ENCODE results near the gene ZNF292.
"Not testable (repeated sequence)": the region's sequence is repeated elsewhere in the genome, so short reads cannot be mapped to it uniquely, and the experiment has no call there.

The ZNF292 gene

GRCh38 chr6:87210979-87211378, 55.6 kb downstream of the ZNF292 start:
- Mint-ChIP-seq H3K4me3 (no peak overlapping the region), H3K4me1 (peaks cover 32 to 66% of the 10 kb centered on the region in 2 donors), H3K27me3 (no peaks in the 10 kb centered on the region), H3K36me3 (peaks cover 12 to 33% of the 10 kb centered on the region in 2 donors), H3K27ac (no peak overlapping the region), H3K9me3 (no peaks in the 10 kb centered on the region)
- peak; percentile 99 for ATAC-seq (replicated peaks)
- peak; percentile 34 for DNase-seq

- Mint-ChIP-seq H3K4me1 (peaks cover 32 to 56% of the 10 kb centered on the region in 2 donors), H3K27me3 (no peaks in the 10 kb centered on the region), H3K27ac (peak overlapping the region; percentile 14), H3K9me3 (no peaks in the 10 kb centered on the region), H3K4me3 (no peak overlapping the region), H3K36me3 (peaks cover 6 to 26% of the 10 kb centered on the region in 2 donors)
- no peak for DNase-seq
- ATAC-seq (replicated peaks): no peak
These were observed 57.2 kb downstream of the ZNF292 start for GRCh38 chr6:87212596-87212995.

DNA sequence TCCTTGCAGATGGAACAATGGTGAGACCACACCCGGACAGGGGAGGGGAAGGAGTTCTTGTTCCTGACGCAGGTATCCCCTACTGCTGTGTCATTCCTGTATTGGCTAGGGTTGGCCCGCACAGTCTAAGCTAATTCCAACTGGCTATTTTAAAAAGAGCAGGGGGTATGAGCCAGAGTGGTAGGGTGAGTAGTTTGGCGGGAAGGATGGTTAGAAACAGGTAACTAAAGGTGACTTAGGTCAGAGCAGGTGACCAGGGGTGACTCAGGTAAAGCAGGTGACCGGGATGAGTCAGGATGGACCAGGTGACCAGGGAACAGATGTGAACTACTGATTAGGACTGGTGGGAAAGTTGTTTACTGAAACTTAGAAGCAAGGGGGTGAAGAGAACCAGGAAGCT, 58.0 kb downstream of the ZNF292 start:
- Mint-ChIP-seq H3K9me3 (no peaks in the 10 kb centered on the region), H3K36me3 (peaks cover 11 to 27% of the 10 kb centered on the region in 2 donors), H3K4me3 (no peak overlapping the region), H3K27me3 (no peaks in the 10 kb centered on the region), H3K27ac (peak overlapping the region; percentile 70), H3K4me1 (peaks cover 26 to 49% of the 10 kb centered on the region in 2 donors)
- DNase-seq: no peak
- no peak for ATAC-seq (replicated peaks)

DNA sequence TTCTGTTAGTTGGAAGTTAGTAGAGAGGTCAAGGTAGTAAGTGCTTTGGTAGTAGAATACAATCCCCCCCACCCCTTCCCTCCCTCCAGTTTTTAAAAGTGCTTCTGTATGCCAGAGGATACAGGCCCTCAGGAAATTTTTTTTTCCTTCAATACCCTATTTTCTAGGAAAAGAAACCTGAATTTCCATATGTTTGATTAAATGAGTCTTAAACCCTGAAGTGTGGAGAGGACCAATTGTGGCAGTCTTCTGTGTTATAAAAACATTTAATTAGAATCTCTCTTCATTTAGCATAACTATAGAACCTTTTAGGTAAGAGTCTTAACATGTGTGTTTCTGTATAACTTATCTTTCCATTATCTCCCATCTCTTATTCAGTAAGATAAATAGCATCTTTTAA, 59.5 kb downstream of the ZNF292 start:
- peaks cover 24 to 40% of the 10 kb centered on the region in 2 donors for H3K4me1 Mint-ChIP-seq
- H3K36me3 Mint-ChIP-seq: peaks cover 13 to 30% of the 10 kb centered on the region in 2 donors
- no peaks in the 10 kb centered on the region for H3K27me3 Mint-ChIP-seq
- no peaks in the 10 kb centered on the region for H3K9me3 Mint-ChIP-seq
- ATAC-seq (replicated peaks) (no peak), DNase-seq (no peak)
- H3K27ac Mint-ChIP-seq: no peak overlapping the region
- no peak overlapping the region for H3K4me3 Mint-ChIP-seq

DNA sequence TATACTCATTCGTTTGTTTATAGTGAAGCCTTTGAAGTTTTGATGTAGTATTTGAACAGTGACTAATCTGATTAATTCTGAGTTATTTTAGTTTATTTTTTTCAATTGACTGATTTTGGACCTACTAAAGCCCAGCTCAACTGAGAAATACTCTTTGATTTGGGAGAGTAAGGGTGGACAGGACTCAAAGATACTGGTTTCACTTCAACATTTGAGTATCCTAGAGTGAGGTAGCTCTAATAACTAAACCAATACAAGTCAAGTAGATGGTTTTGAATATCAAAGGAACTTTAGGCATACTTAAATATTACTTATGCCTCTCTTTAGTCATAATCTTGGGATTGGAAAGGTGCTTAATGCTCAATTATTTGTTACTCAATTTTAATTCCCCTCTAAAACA, 65.6 kb downstream of the ZNF292 start:
- peak overlapping the region; percentile 7 for H3K27ac Mint-ChIP-seq

GRCh38 chr6:87222676-87223075, 67.3 kb downstream of the ZNF292 start:
- Mint-ChIP-seq H3K9me3 (peaks cover 0 to 1% of the 10 kb centered on the region in 2 donors), H3K27me3 (no peaks in the 10 kb centered on the region), H3K36me3 (peaks cover 35 to 50% of the 10 kb centered on the region in 2 donors), H3K27ac (peak overlapping the region; percentile 16), H3K4me3 (no peak overlapping the region), H3K4me1 (peaks cover 7 to 12% of the 10 kb centered on the region in 2 donors)
- ATAC-seq (replicated peaks) (no peak), DNase-seq (no peak)

More for the DNA sequence above, 65.6 kb downstream of the ZNF292 start:
- ATAC-seq (replicated peaks) (no peak), DNase-seq (no peak)
- Mint-ChIP-seq H3K4me1 (peaks cover 7 to 10% of the 10 kb centered on the region in 2 donors), H3K36me3 (peaks cover 36 to 50% of the 10 kb centered on the region in 2 donors), H3K9me3 (peaks cover 0 to 1% of the 10 kb centered on the region in 2 donors), H3K27me3 (no peaks in the 10 kb centered on the region), H3K4me3 (no peak overlapping the region)

GRCh38 chr6:87224971-87225370, 69.6 kb downstream of the ZNF292 start:
- no peak overlapping the region for H3K27ac Mint-ChIP-seq

GRCh38 chr6:87225511-87225910, 70.1 kb downstream of the ZNF292 start:
- peaks cover 4 to 10% of the 10 kb centered on the region in 2 donors for H3K4me1 Mint-ChIP-seq
- no peak overlapping the region for H3K27ac Mint-ChIP-seq
- no peak overlapping the region for H3K4me3 Mint-ChIP-seq
- DNase-seq (no peak), ATAC-seq (replicated peaks) (no peak)
- peaks cover 0 to 1% of the 10 kb centered on the region in 2 donors for H3K9me3 Mint-ChIP-seq
- H3K36me3 Mint-ChIP-seq: peaks cover 41 to 57% of the 10 kb centered on the region in 2 donors
- no peaks in the 10 kb centered on the region for H3K27me3 Mint-ChIP-seq

More at GRCh38 chr6:87224971-87225370, 69.6 kb downstream of the ZNF292 start:
- Mint-ChIP-seq H3K27me3 (no peaks in the 10 kb centered on the region), H3K4me1 (peaks cover 4 to 12% of the 10 kb centered on the region in 2 donors), H3K36me3 (peaks cover 42 to 56% of the 10 kb centered on the region in 2 donors), H3K4me3 (no peak overlapping the region), H3K9me3 (peaks cover 0 to 1% of the 10 kb centered on the region in 2 donors)
- ATAC-seq (replicated peaks): no peak
- no peak for DNase-seq

- DNase-seq (no peak), ATAC-seq (replicated peaks) (no peak)
- Mint-ChIP-seq H3K4me1 (peaks cover 2 to 6% of the 10 kb centered on the region in 2 donors), H3K4me3 (no peak overlapping the region), H3K27me3 (no peaks in the 10 kb centered on the region), H3K27ac (no peak overlapping the region), H3K9me3 (peaks cover 0 to 1% of the 10 kb centered on the region in 2 donors), H3K36me3 (peaks cover 39 to 59% of the 10 kb centered on the region in 2 donors)
These were observed 70.6 kb downstream of the ZNF292 start for GRCh38 chr6:87225937-87226336.

DNA sequence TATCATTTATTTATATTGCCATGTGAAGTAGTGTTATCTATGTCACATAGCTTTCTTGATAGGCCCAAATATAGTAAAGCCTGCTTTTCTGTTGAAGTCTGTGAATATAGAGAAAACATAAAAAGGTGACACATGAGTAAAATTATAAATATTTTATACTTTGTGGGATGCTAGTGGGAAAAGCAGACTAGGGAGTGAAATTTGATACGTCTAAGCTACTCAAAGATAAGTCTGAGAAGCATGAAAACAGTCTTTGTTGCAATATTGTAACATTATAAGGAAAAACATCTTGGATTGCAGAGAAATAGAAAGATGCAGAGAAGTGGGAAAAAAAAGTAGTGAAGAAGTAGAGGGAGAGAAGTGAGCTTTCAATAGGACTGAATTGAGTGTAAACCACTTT, 75.4 kb downstream of the ZNF292 start:
- peaks cover 0 to 4% of the 10 kb centered on the region in 2 donors for H3K4me1 Mint-ChIP-seq
- peaks cover 22 to 34% of the 10 kb centered on the region in 2 donors for H3K36me3 Mint-ChIP-seq
- H3K27me3 Mint-ChIP-seq: no peaks in the 10 kb centered on the region
- H3K4me3 Mint-ChIP-seq: no peak overlapping the region
- no peaks in the 10 kb centered on the region for H3K9me3 Mint-ChIP-seq
- ATAC-seq (replicated peaks) (no peak), DNase-seq (no peak)
- no peak overlapping the region for H3K27ac Mint-ChIP-seq

DNA sequence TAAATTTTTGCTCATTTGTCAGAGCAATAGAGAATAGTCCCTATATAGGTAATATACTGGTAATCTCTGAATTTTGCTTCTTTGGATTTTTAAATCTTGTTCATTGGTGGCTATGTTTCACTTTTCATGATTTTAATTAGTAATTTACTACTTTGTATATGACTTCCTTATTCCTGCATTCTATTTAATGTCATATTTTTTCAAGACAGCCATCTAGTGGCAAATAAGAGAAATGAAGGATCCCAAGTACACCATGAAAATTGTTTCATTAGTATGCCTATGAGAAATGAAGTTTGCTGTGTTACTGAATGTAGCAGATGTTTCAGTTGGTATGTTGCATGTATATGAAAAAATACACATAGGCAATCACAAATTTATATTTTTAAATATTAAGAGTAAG, 82.4 kb downstream of the ZNF292 start:
- DNase-seq (no peak), ATAC-seq (replicated peaks) (peak; percentile 64 to 68)
- peaks cover 11 to 32% of the 10 kb centered on the region in 2 donors for H3K36me3 Mint-ChIP-seq
- H3K4me3 Mint-ChIP-seq: no peak overlapping the region
- no peaks in the 10 kb centered on the region for H3K27me3 Mint-ChIP-seq
- no peaks in the 10 kb centered on the region for H3K9me3 Mint-ChIP-seq
- H3K27ac Mint-ChIP-seq: no peak overlapping the region
- peaks cover 0 to 2% of the 10 kb centered on the region in 2 donors for H3K4me1 Mint-ChIP-seq

DNA sequence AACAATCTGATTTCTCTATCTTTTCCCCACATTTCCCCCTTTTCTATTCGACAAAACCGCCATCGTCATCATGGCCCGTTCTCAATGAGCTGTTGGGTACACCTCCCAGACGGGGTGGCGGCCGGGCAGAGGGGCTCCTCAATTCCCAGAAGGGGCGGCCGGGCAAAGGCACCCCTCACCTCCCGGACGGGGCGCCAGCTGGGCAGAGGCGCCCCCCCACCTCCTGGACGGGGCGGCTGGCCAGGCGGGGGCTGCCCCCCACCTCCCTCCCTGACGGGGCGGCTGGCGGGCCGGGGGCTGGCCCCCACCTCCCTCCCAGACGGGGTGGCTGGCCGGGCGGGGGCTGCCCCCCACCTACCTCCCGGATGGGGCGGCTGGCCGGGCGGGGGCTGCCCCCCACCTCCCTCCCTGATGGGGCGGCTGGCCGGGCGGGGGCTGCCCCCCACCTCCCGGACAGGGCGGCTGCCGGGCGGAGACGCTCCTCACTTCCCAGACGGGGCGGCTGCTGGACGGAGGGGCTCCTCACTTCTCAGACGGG, 83.8 kb downstream of the ZNF292 start:
- peaks cover 11 to 31% of the 10 kb centered on the region in 2 donors for H3K36me3 Mint-ChIP-seq
- DNase-seq; H3K27me3 Mint-ChIP-seq; H3K4me3 Mint-ChIP-seq; H3K9me3 Mint-ChIP-seq; ATAC-seq (replicated peaks); H3K27ac Mint-ChIP-seq; H3K4me1 Mint-ChIP-seq: not testable (repeated sequence)

- peaks cover 13 to 26% of the 10 kb centered on the region in 2 donors for H3K36me3 Mint-ChIP-seq
- H3K27ac Mint-ChIP-seq: no peak overlapping the region
- no peak overlapping the region for H3K4me3 Mint-ChIP-seq
- H3K27me3 Mint-ChIP-seq: no peaks in the 10 kb centered on the region
- H3K4me1 Mint-ChIP-seq: peaks cover 2 to 5% of the 10 kb centered on the region in 2 donors
- ATAC-seq (replicated peaks) (no peak), DNase-seq (no peak)
- H3K9me3 Mint-ChIP-seq: no peaks in the 10 kb centered on the region
These were observed 85.9 kb downstream of the ZNF292 start for GRCh38 chr6:87241304-87241703.

GRCh38 chr6:87242311-87242710, 86.9 kb downstream of the ZNF292 start:
- Mint-ChIP-seq H3K4me1 (peaks cover 2 to 5% of the 10 kb centered on the region in 2 donors), H3K27ac (no peak overlapping the region), H3K27me3 (no peaks in the 10 kb centered on the region), H3K9me3 (no peaks in the 10 kb centered on the region), H3K4me3 (no peak overlapping the region), H3K36me3 (peaks cover 15 to 29% of the 10 kb centered on the region in 2 donors)
- ATAC-seq (replicated peaks) (no peak), DNase-seq (no peak)

DNA sequence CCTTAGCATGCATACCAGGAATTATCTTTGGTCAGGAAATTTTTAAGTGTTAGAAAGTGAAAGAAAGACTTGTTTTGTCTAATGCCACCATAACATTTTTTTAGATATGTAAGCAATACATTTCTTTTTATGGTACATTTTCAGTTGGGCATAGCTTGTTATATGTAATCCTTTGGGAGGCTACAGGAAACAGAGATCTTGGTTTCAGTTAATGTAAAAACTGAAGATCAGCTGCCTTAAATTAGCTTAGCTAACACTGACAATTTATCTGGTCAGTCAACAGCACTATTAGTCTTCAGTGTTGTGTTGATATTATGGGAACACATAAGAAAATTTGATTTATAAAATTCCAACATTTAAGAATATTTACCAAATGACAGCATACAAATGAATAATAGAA, 88.4 kb downstream of the ZNF292 start:
- peaks cover 19 to 38% of the 10 kb centered on the region in 2 donors for H3K36me3 Mint-ChIP-seq
- no peak overlapping the region for H3K27ac Mint-ChIP-seq
- H3K9me3 Mint-ChIP-seq: no peaks in the 10 kb centered on the region
- no peaks in the 10 kb centered on the region for H3K27me3 Mint-ChIP-seq
- ATAC-seq (replicated peaks): no peak
- H3K4me3 Mint-ChIP-seq: no peak overlapping the region
- no peak for DNase-seq
- peaks cover 2 to 5% of the 10 kb centered on the region in 2 donors for H3K4me1 Mint-ChIP-seq

All from stimulated activated naive B cell treated with anti-CD40 and anti-IgM and Interleukin-4, amounts not matched to agents 10 μg/mL and 1 μg/mL and 100 μg/mL, for 72 hours (primary cell).